ENCODE results near the gene RPP30. TPM values are rescaled to one million over a fixed set of nuclear protein-coding genes. Genes with fewer than 3 reads are reported as not detected.

Gene RPP30
- total RNA-seq, 1 donor from 2014 or later = 32.9 TPM

DNA sequence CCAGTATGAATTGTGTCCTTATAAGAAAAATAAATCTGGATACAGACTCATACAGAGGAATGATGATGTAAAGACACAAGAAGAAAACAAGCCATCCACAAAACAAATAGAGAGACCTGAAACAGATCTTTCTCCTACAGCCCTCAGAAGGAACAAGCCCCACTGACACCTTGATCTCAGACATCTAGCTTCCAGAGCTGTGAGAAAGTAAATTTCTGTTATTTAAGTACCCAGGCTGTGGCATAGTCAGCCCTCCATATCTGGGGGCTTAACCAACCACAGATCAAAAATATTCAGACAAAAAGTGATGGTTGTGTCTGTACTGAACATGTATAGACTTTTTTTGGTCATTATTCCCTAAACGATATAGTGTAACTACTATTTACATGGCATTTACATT, 73.0 kb downstream of the RPP30 start:
- DNase-seq (ENCODE audit: low spot score) = no peak

DNA sequence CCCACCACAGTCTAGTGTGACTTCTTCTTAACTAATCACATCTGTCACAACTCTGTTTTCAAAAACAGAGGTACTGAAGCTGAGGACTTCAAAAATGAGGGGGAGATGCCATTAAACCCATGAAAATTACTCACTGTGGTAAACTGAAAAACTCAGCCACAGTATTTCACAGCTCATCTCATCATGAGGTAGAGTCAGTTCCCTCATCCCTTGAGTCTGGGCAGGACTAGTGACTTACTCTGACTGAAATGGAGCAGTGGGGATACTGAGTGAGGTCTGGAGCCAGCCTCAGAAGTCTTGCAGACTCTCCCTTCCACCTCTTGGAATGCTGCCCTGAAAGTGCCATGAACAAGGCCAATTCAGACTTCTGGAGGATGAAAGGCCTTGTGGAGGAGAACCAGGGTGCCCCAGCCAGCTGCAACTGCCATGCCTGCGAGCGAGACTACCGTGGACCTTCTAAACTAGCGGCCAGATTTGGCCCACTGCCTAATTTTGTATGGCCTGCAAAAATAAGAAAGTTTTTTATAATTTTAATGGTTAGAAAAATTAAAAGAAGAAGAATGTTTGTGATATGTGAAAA, 73.8 kb downstream of the RPP30 start:
- DNase-seq (ENCODE audit: low spot score) = no peak

DNA sequence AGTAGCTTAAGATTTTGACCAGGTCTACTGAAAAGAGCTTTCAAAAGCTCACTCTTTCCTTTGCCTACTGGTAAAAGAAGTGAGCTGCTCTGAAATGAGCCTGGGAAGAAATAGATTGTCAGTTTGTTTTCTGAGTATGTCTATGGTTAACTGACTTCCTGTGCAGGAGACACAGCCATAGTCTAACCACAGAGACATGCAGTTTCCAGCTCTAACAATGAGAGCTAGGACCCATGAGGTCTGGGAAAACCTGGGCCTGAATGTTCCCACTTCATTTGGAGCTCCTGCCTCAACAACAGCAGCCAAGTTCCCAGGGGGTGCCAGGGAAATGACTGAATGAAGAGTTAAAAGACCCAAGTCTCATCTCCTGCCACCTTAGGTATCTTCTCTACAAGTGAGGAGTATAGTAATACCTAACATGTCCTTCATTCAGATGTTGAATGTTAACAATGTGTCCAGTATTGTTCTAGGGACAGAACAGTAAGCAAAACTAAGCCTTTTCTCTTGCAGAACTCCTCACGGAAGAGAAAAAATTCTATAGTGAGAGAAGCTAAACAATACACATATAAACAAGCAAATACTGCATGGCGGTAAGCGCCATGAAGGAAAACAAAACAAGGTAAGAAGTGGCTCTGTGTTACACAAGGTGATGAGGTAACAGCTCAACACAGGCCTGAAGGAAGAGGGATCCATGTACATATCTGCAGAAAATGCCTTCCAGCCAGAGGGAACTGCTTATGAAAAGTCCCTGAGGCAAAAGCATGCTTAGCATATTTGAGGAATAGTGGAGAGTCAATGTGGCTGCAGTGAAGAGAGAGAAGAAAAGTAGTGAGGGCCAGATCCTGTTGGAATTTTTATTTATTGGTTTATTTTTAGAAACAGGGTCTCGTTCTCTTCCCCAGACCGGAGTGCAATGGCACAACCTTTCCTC, 75.5 kb downstream of the RPP30 start:
- DNase-seq (ENCODE audit: low spot score) = no peak

Other genes with a start within 250 kb of the RPP30 start
- gene HTR7, start 13.9 kb upstream of the RPP30 start, total RNA-seq = 0.65 TPM
- gene ANKRD1, start 49.1 kb downstream of the RPP30 start, total RNA-seq = 0.62 TPM

Data from ureter (tissue), 1 donor.